ENCODE measurements around the gene SUSD5. TPM values are rescaled to one million over a fixed set of nuclear protein-coding genes. Genes with fewer than 3 reads are reported as not detected.

The SUSD5 gene
- total RNA-seq, 6 experiments from 2014 or later: 0.33 to 0.74 (median 0.43) TPM

- Mint-ChIP-seq H3K27ac (no peak overlapping the region), H3K9me3 (no peaks in the 10 kb centered on the region), H3K36me3 (ENCODE audit: low read depth) (peaks cover 17% of the 10 kb centered on the region), H3K4me1 (ENCODE audit: low read depth) (peaks cover 24% of the 10 kb centered on the region), H3K4me3 (no peak overlapping the region), H3K27me3 (ENCODE audit: insufficient read depth) (no peaks in the 10 kb centered on the region; the same call in 1 of the 2 replicates)
- TF ChIP-seq CTCF (IDR thresholded peaks at IDR 0.05): no peak
- no peak for DNase-seq
Measured at GRCh38 chr3:33130144-33130543, 88.5 kb downstream of the SUSD5 start.

- Mint-ChIP-seq H3K4me3 (no peak overlapping the region), H3K4me1 (ENCODE audit: low read depth) (peaks cover 16% of the 10 kb centered on the region), H3K27ac (no peak overlapping the region), H3K9me3 (no peaks in the 10 kb centered on the region), H3K27me3 (ENCODE audit: insufficient read depth) (no peaks in the 10 kb centered on the region; the same call in none of the 2 replicates), H3K36me3 (ENCODE audit: low read depth) (peaks cover 16% of the 10 kb centered on the region)
- DNase-seq: no peak
- no peak for TF ChIP-seq CTCF (IDR thresholded peaks at IDR 0.05)
Measured at GRCh38 chr3:33128706-33129105, 89.9 kb downstream of the SUSD5 start.

- peaks cover 8% of the 10 kb centered on the region for H3K4me1 Mint-ChIP-seq (ENCODE audit: low read depth)
- H3K27me3 Mint-ChIP-seq (ENCODE audit: insufficient read depth): no peaks in the 10 kb centered on the region; the same call in none of the 2 replicates
- H3K27ac Mint-ChIP-seq: no peak overlapping the region
- DNase-seq: no peak
- no peaks in the 10 kb centered on the region for H3K9me3 Mint-ChIP-seq
- no peak overlapping the region for H3K4me3 Mint-ChIP-seq
- no peak for TF ChIP-seq CTCF (IDR thresholded peaks at IDR 0.05)
- H3K36me3 Mint-ChIP-seq (ENCODE audit: low read depth): peaks cover 18% of the 10 kb centered on the region
Measured at GRCh38 chr3:33125840-33126239, 92.8 kb downstream of the SUSD5 start.

GRCh38 chr3:33124638-33125037 is 94.0 kb downstream of the SUSD5 start:
- DNase-seq: no peak
- TF ChIP-seq CTCF (IDR thresholded peaks at IDR 0.05): no peak
- Mint-ChIP-seq H3K27me3 (ENCODE audit: insufficient read depth) (no peaks in the 10 kb centered on the region; the same call in none of the 2 replicates), H3K4me3 (no peak overlapping the region), H3K36me3 (ENCODE audit: low read depth) (peaks cover 23% of the 10 kb centered on the region), H3K4me1 (ENCODE audit: low read depth) (peaks cover 15% of the 10 kb centered on the region), H3K9me3 (no peaks in the 10 kb centered on the region), H3K27ac (no peak overlapping the region)

GRCh38 chr3:33122991-33123390 is 95.6 kb downstream of the SUSD5 start:
- Mint-ChIP-seq H3K4me1 (ENCODE audit: low read depth) (peaks cover 14% of the 10 kb centered on the region; the same call in 1 of the 2 replicates), H3K27ac (no peak overlapping the region), H3K27me3 (ENCODE audit: insufficient read depth) (no peaks in the 10 kb centered on the region; the same call in none of the 2 replicates), H3K36me3 (ENCODE audit: low read depth) (peaks cover 32% of the 10 kb centered on the region), H3K4me3 (no peak overlapping the region), H3K9me3 (no peaks in the 10 kb centered on the region)
- no peak for DNase-seq
- TF ChIP-seq CTCF (IDR thresholded peaks at IDR 0.05): no peak

- Mint-ChIP-seq H3K27me3 (ENCODE audit: insufficient read depth) (no peaks in the 10 kb centered on the region; the same call in 1 of the 2 replicates), H3K36me3 (ENCODE audit: low read depth) (peaks cover 34% of the 10 kb centered on the region; the same call in 1 of the 2 replicates), H3K9me3 (no peaks in the 10 kb centered on the region), H3K4me3 (no peak overlapping the region), H3K27ac (0 out of 2 replicates have a peak overlapping the region, but pooled peaks have one; percentile 3), H3K4me1 (ENCODE audit: low read depth) (peaks cover 44% of the 10 kb centered on the region)
- no peak for DNase-seq
- TF ChIP-seq CTCF (IDR thresholded peaks at IDR 0.05): no peak
Measured at GRCh38 chr3:33119891-33120290, 98.7 kb downstream of the SUSD5 start.

Data from HFFc6 (cell line).